Left lobe of liver (tissue), 2 donors: Measurements from ENCODE around the gene IGF2BP2. TPM values are rescaled to one million over a fixed set of nuclear protein-coding genes. Genes with fewer than 3 reads are reported as not detected.
"Not testable (repeated sequence)": the region's sequence is repeated elsewhere in the genome, so short reads cannot be mapped to it uniquely, and the experiment has no call there.

ENCODE experiments used
- ATAC-seq: fragments of 200-7000 bp; cut with Tn5 transposase; one replicate; pipeline ENCODE4 v1.9.1; 2020; ENCODE audit warnings: mild to moderate bottlenecking, moderate library complexity
- DNase-seq: peaks from one replicate; pipeline ENCODE4 v3.0.0-alpha.2; 2020; ENCODE audit warnings: low spot score
- total RNA-seq: library from RNA; stranded (reverse); gene quantifications from one replicate; pipeline ENCODE4 v1.2.1, GENCODE V29; 2021
- donor health status: DM: no; HTN: no; CAD: no; lungs with moderate emphysema.
- donor health status: DM: no; HTN: yes; CAD: no.

The IGF2BP2 gene
- total RNA-seq, 1 donor from 2014 or later = 1.2 TPM

GRCh38 chr3:185813205-185813604, 11.6 kb downstream of the IGF2BP2 start:
- ATAC-seq = no peak
- no peak for DNase-seq

GRCh38 chr3:185807445-185808068, 17.3 kb downstream of the IGF2BP2 start:
- ATAC-seq = no peak
- DNase-seq = no peak

GRCh38 chr3:185798831-185799110, 26.1 kb downstream of the IGF2BP2 start:
- DNase-seq, ATAC-seq: not testable (repeated sequence)

GRCh38 chr3:185797993-185798830, 26.6 kb downstream of the IGF2BP2 start:
- ATAC-seq (no peak), DNase-seq (no peak)

- DNase-seq (no peak), ATAC-seq (no peak)
Observed at GRCh38 chr3:185797108-185797881, 27.5 kb downstream of the IGF2BP2 start.

GRCh38 chr3:185796431-185797107, 28.3 kb downstream of the IGF2BP2 start:
- DNase-seq (no peak), ATAC-seq (peak; percentile 93)

- DNase-seq = no peak
- ATAC-seq = no peak
Observed at GRCh38 chr3:185793381-185793780, 31.5 kb downstream of the IGF2BP2 start.

- ATAC-seq = no peak
- DNase-seq = no peak
Observed at GRCh38 chr3:185792955-185793354, 31.9 kb downstream of the IGF2BP2 start.

GRCh38 chr3:185789891-185790830, 34.7 kb downstream of the IGF2BP2 start:
- no peak for ATAC-seq
- DNase-seq = no peak

- no peak for ATAC-seq
- no peak for DNase-seq
Observed at GRCh38 chr3:185789134-185789533, 35.7 kb downstream of the IGF2BP2 start.

GRCh38 chr3:185788292-185788691, 36.5 kb downstream of the IGF2BP2 start:
- DNase-seq (no peak), ATAC-seq (no peak)

- DNase-seq = no peak
- no peak for ATAC-seq
Observed at GRCh38 chr3:185786956-185787877, 37.6 kb downstream of the IGF2BP2 start.

- ATAC-seq = not testable (repeated sequence)
Observed at GRCh38 chr3:185786258-185786657, 38.6 kb downstream of the IGF2BP2 start.

GRCh38 chr3:185784317-185784716, 40.5 kb downstream of the IGF2BP2 start:
- no peak for DNase-seq
- no peak for ATAC-seq

More at GRCh38 chr3:185786258-185786657, 38.6 kb downstream of the IGF2BP2 start:
- DNase-seq = not testable (repeated sequence)

GRCh38 chr3:185781759-185782158, 43.1 kb downstream of the IGF2BP2 start:
- no peak for DNase-seq
- no peak for ATAC-seq

GRCh38 chr3:185779461-185779860, 45.4 kb downstream of the IGF2BP2 start:
- ATAC-seq (no peak), DNase-seq (no peak)

GRCh38 chr3:185778821-185779220, 46.0 kb downstream of the IGF2BP2 start:
- DNase-seq (no peak), ATAC-seq (no peak)

GRCh38 chr3:185778094-185778493, 46.7 kb downstream of the IGF2BP2 start:
- no peak for DNase-seq
- no peak for ATAC-seq

- no peak for ATAC-seq
- no peak for DNase-seq
Observed at GRCh38 chr3:185770109-185770508, 54.7 kb downstream of the IGF2BP2 start.
